Measurements from ENCODE around the gene GARIN3.
"Not testable (repeated sequence)": the region's sequence is repeated elsewhere in the genome, so short reads cannot be mapped to it uniquely, and the experiment has no call there.

GARIN3 gene

GRCh38 chr5:157166214-157167213, at the start of gene GARIN3:
GARIN3 (minus strand) TSS chr5:157166264; CDS start chr5:157166168, 96 bp downstream.
- DNase-seq = no peak

GRCh38 chr5:157215514-157216167, 49.6 kb upstream of the GARIN3 start:
- DNase-seq = no peak

GRCh38 chr5:157214861-157215513, 48.9 kb upstream of the GARIN3 start:
- no peak for DNase-seq

GRCh38 chr5:157214415-157214814, 48.4 kb upstream of the GARIN3 start:
- DNase-seq = no peak

DNA sequence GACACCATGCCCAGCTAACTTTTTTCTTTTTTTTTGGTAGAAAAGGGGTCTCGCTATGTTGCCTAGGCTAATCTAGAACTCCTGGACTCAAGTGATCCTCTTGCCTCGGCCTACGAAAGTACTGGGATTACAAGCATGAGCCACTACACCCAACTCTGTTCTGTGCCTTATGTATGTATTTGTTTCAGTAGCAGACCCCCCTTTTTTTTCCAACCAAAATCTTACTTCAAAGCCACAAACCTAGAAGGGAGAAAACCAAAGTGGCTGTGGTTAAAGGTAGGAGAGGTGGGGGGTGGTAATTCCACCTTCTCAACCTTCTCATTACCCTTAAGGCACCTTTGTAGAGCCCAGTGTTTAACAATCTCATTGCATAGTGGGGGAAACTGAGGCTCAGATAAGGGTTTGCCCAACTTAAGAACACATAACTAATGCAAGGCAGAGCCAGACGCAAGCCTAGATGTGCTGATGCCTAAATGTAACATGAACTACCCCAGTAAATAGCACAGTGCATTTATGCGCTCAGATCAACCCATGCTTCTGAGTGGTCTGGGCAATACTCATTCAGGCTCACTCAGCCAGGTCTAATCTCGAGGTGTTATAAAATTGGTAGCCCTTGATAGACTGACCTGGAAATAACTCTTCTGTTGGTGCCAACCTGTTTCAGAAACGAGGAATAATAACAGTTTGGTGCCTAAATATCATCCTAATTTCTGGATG, 47.6 kb upstream of the GARIN3 start:
- DNase-seq = no peak

DNA sequence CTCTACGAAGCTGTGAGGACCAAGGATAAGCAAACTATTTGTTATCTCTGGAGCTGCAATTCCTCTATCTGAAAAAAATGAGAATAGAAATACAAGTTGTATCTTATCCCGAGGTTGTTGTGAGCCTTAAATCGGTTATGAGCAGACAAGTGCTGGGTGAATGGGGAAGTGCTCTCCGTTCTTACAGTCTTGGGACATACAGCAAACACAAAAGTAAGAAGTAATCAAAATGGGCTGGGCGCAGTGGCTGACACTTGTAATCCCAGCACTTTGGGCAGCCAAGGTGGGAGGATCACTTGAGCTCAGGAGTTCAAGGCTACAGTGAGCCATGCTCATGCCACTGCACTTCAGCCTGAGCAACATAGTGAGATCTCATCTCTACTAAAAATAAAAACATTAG, 46.2 kb upstream of the GARIN3 start:
- DNase-seq = no peak

- DNase-seq = not testable (repeated sequence)
Observed at GRCh38 chr5:157210652-157211051, 44.6 kb upstream of the GARIN3 start.

GRCh38 chr5:157205708-157206107, 39.6 kb upstream of the GARIN3 start:
- DNase-seq = no peak

DNA sequence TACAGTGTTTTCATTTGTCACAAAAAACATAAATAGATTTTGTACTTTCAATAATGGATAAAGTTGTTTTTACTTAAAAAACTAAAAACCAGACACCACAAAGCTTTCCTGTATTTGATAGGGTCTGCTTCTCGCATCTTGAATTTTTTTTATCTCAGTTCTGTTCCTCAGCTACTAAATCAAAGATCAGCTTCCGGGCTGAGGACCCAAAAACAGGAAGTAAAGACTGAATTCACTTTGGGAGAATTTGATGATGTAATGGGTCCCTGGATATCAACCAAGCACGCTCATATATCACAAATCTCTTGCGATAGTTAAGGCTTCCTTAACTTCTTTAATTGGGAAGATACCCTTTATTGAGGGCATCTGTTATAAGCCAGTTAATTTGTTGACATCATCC, 38.7 kb upstream of the GARIN3 start:
- DNase-seq = no peak

- DNase-seq = no peak
Observed at GRCh38 chr5:157203417-157203816, 37.4 kb upstream of the GARIN3 start.

- no peak for DNase-seq
Observed at GRCh38 chr5:157201857-157202256, 35.8 kb upstream of the GARIN3 start.

- no peak for DNase-seq
Observed at GRCh38 chr5:157198277-157198986, 32.4 kb upstream of the GARIN3 start.

GRCh38 chr5:157197086-157197485, 31.0 kb upstream of the GARIN3 start:
- DNase-seq = no peak

DNA sequence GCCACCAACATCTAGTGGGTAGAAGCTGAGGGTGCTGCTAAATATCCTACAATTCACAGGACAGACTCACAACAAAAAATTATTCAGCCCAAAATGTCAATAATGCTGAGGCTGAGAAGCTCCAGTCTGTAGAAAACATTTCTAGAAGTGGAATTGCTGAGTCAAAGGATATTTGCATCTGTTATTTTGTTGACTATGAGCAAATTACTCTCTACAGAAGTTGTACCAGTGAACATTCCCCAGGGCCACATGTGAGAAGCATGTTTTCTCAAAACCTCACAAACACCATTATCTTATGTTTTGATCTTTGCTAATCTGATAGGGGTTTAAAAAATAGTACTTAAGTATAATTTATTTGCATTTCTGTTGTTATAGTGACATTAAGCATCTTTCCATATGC, 30.0 kb upstream of the GARIN3 start:
- no peak for DNase-seq

DNA sequence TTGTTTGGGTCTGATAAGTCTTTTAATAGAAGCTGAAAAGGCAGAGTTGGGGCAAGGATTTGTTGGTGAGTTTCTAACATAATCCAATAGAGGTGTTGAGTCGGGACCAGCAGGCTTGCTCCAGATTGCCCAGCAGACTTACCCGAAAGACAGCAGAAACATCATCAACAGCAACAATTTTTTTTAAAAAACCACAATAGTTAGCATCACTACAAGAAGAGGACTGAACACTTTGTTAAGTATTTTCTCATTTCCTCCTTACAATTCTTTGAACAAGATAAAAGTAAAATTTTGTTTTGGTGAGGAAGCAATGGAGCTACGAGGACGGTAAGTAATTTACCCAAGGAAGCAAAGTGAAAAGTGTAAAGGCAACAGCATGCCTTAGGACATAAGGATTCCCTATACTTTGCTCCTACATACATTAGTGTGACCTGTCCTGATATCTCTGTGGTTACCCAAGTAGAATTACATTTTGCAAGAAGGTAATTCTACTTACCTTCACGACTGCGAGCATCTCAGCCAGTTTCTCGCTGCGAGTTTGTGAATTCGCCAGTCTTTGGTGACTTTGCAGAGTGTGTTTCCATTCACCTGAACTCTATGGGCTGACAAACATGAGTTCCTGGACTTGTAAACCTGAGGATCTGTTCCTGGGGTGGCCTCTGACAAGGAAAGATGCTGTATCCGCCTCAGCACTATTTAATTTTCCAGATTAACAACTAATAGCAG, 27.8 kb upstream of the GARIN3 start:
- DNase-seq = no peak

DNA sequence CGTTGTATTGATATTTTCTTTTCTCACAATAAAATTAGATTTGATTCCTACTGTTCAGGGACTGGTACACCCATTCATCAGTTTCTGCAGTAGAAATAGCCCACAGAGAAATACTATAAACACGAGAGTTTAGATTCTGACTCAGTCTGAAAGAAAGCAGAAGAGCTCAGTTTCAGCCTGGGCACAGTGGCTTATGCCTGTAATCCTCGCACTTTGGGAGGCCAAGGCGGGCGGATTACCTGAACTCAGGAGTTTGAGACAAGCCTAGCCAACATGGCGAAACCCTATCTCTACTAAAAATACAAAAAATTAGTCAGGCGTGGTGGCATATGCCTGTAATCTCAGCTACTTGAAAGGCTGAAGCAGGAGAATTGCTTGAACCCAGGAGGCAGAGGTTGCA, 23.2 kb upstream of the GARIN3 start:
- DNase-seq = no peak

DNA sequence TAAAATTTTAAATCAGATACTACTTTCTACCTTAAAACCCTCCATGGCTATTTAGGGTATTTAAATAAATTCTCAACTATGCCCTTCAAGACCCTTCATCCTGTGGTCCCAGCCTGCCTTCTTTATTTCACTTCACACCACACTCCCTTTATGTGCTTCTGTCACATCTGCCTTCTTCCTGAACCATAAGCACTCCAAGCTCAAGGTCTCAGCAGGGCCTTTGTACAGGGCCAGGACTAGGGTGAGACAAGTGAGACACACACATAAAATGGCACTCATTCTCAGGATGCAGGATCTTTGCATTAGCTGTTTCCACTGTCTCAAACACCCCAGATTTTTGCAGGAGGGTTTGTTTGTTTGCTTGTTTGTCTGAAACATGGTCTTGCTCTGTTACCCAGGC, 22.2 kb upstream of the GARIN3 start:
- no peak for DNase-seq

DNA sequence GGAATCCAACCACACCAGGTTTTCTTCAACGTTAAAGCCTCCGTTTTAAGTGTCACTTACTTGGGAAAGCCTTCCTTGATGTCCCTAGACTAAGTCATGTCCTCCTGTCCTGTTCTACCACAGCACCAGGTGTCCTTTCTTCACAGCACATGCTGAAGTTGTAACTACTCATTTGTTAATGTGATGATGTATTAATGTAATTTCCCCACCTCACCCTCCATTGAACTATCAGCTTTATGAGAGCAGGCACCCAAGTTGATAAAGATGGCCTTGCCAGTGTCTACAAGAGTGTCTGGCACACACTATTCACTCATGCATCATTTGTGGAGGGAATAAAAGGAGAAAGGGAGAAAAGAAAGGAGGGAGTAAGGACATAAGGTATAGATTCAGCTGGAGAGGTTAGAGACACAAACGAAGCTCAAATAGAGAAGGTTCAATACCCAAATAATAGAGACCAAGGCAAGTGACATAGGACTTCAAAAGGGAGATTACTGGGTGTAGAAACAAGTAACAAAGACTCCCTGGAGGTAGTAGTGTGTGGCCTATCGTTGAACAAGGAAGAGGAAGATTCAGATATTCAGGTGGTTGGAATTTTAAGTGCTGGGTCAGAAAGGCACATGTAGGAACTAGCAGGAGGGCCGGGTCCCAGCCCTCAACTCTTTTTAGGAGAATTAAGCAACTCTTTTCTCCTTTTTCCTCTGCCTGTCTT, 21.1 kb upstream of the GARIN3 start:
- no peak for DNase-seq

GRCh38 chr5:157186309-157187045, 20.4 kb upstream of the GARIN3 start:
- DNase-seq = no peak

DNA sequence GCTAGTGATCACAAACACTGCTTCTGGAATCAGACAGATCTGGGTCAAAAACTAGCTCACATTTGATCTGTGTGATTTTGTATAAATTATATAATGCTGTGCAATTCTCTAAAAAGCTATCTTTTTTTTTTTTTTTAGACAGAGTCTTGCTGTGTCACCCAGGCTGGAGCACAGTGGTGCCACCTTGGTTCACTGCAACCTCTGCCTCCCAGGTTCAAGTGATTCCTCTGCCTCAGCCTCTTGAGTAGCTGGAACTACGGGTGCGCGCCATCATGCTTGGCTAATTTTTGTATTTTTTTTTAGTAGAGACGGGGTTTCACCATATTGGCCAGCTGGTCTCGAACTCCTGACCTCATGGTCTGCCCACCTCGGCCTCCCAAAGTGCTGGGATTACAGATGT, 19.1 kb upstream of the GARIN3 start:
- not testable (repeated sequence) for DNase-seq

Data from DMS53 (cell line).